SK-N-SH (cell line): ENCODE measurements around the gene PSMC3IP. TPM values are rescaled to one million over a fixed set of nuclear protein-coding genes. Genes with fewer than 3 reads are reported as not detected.

Experiments
- CTCF ChIA-PET: fragments of 300-600, 350-600 bp; formaldehyde crosslinking; extraction: SDS; loops from one replicate; lab custom pipeline; 2021; lab: Yijun Ruan, JAX
- POLR2A ChIA-PET: fragments of 350-600 bp; sonication (Branson Sonifier 250); formaldehyde crosslinking; extraction: SDS; loops from one replicate; lab custom pipeline; 2020; ENCODE audit warnings: antibody characterized with exemption, inconsistent platforms; lab: Yijun Ruan, JAX
- DNase-seq: peaks from one replicate; pipeline ENCODE4 v3.0.0; 2012
- H2AFZ ChIP-seq: fragments of 200-600 bp; sonication (generic); 2 replicates; pipeline ENCODE4 v1.8.1; 2016; ENCODE audit warnings: antibody characterized with exemption, mild to moderate bottlenecking, low read depth
- H3F3A ChIP-seq: fragments of 200-600 bp; sonication (generic); replicated peaks from 2 replicates; pipeline ENCODE3; 2016; ENCODE audit warnings: antibody characterized with exemption, mild to moderate bottlenecking; ENCODE audit not compliant: insufficient read depth
- H3K27ac ChIP-seq, 2 experiments: fragments of 200-500 bp in 1 of 2; fragments of 200-600 bp in 1 of 2; sonication (Bioruptor generic) in 1 of 2; sonication (generic), shearing (Covaris generic) in 1 of 2; 2 replicates each; pipeline versions ENCODE4 v1.5.1 to v1.6.1; 2014 to 2016; ENCODE audit warnings: low read depth in 2 of 2, inconsistent platforms in 1 of 2, low read length in 1 of 2, mild to moderate bottlenecking in 1 of 2, mixed read lengths in 1 of 2
- H3K27me3 ChIP-seq: fragments of 200-600 bp; sonication (generic), shearing (Covaris generic); 2 replicates; pipeline ENCODE4 v1.6.1; 2016; ENCODE audit warnings: mixed run types; ENCODE audit not compliant: insufficient read depth
- H3K36me3 ChIP-seq, 2 experiments: fragments of 200-500 bp in 1 of 2; fragments of 200-600 bp in 1 of 2; sonication (Bioruptor generic) in 1 of 2; sonication (generic) in 1 of 2; replicated peaks in 1 of 2; 2 replicates each; pipeline versions ENCODE3 to v1.5.1; 2014 to 2016; ENCODE audit warnings: low read length in 1 of 2, mild to moderate bottlenecking in 1 of 2; ENCODE audit not compliant: insufficient read depth in 2 of 2, control insufficient read depth in 1 of 2
- H3K4me1 ChIP-seq, 2 experiments: fragments of 200-500 bp in 1 of 2; fragments of 200-600 bp in 1 of 2; sonication (Bioruptor generic) in 1 of 2; sonication (generic), shearing (Covaris generic) in 1 of 2; 2 replicates each; pipeline versions ENCODE4 v1.5.1 to v1.6.1; 2014 to 2016; ENCODE audit warnings: low read depth in 1 of 2, low read length in 1 of 2, mixed run types in 1 of 2; ENCODE audit not compliant: insufficient read depth in 2 of 2, control insufficient read depth in 1 of 2
- H3K4me2 ChIP-seq: fragments of 200-600 bp; sonication (generic), shearing (Covaris generic); 2 replicates; pipeline ENCODE4 v1.6.1; 2017; ENCODE audit warnings: mixed run types
- H3K4me3 ChIP-seq, 2 experiments: fragments of 200-500 bp in 1 of 2; fragments of 200-600 bp in 1 of 2; sonication (Bioruptor generic) in 1 of 2; sonication (generic), shearing (Covaris generic) in 1 of 2; 2 replicates each; pipeline versions ENCODE4 v1.5.1 to v1.8.1; 2014 to 2016; ENCODE audit warnings: low read depth in 2 of 2, inconsistent platforms in 1 of 2, low read length in 1 of 2, mild to moderate bottlenecking in 1 of 2, mixed read lengths in 1 of 2, moderate library complexity in 1 of 2
- H3K79me2 ChIP-seq: fragments of 200-600 bp; sonication (generic); 2 replicates; pipeline ENCODE4 v1.8.1; 2017; ENCODE audit warnings: mild to moderate bottlenecking; ENCODE audit not compliant: insufficient read depth
- H3K9ac ChIP-seq: fragments of 200-600 bp; sonication (generic); 2 replicates; pipeline ENCODE4 v1.6.1; 2017; ENCODE audit warnings: mixed run types
- H3K9me2 ChIP-seq: fragments of 200-600 bp; sonication (generic); 2 replicates; pipeline ENCODE4 v1.6.1; 2017; ENCODE audit warnings: mixed run types
- H3K9me3 ChIP-seq: fragments of 200-600 bp; sonication (generic); 2 replicates; pipeline ENCODE4 v1.6.1; 2017; ENCODE audit warnings: mixed run types, mild to moderate bottlenecking, moderate library complexity
- H4K20me1 ChIP-seq: fragments of 200-600 bp; sonication (generic); 2 replicates; pipeline ENCODE4 v1.6.1; 2017; ENCODE audit warnings: mild to moderate bottlenecking, mixed run types; ENCODE audit not compliant: insufficient read depth
- CHD2 ChIP-seq: fragments of 150-350 bp; IDR thresholded peaks from 2 replicates; pipeline ENCODE4 v1.6.1; 2018; ENCODE audit warnings: low read length; ENCODE audit not compliant: partially characterized antibody
- EP300 ChIP-seq, 2 experiments: IDR thresholded peaks; 2 replicates each; pipeline versions ENCODE4 v1.4.0 to v1.6.1; 2012; ENCODE audit warnings: borderline replicate concordance in 1 of 2, low read depth in 1 of 2, low read length in 1 of 2
- FOSL2 ChIP-seq: IDR thresholded peaks from 2 replicates; pipeline ENCODE4 v1.4.0; 2012; ENCODE audit warnings: low read depth, mild to moderate bottlenecking, moderate library complexity, borderline replicate concordance
- FOXM1 ChIP-seq: IDR thresholded peaks from 2 replicates; pipeline ENCODE4 v1.4.0; 2012; ENCODE audit warnings: low read depth, mild to moderate bottlenecking
- GATA2 ChIP-seq: sonication (generic); formaldehyde crosslinking; IDR thresholded peaks from 2 replicates; pipeline ENCODE4 v1.5.0; 2020; ENCODE audit warnings: mild to moderate bottlenecking, missing genetic modification reagents
- IRF3 ChIP-seq: fragments of 150-350 bp; IDR thresholded peaks from 2 replicates; pipeline ENCODE4 v1.6.1; 2016; ENCODE audit warnings: mild to moderate bottlenecking, low read depth, low read length
- JUND ChIP-seq: IDR thresholded peaks from 2 replicates; pipeline ENCODE4 v1.4.0; 2012
- MAX ChIP-seq: IDR thresholded peaks from 2 replicates; pipeline ENCODE4 v1.4.0; 2012; ENCODE audit warnings: low read depth
- MXI1 ChIP-seq: IDR thresholded peaks from 2 replicates; pipeline ENCODE4 v1.6.1; 2012; ENCODE audit warnings: mild to moderate bottlenecking, low read depth, low read length, improper control_type of control experiment
- NRF1 ChIP-seq: IDR thresholded peaks from 2 replicates; pipeline ENCODE4 v1.6.1; 2012; ENCODE audit warnings: low read depth, mild to moderate bottlenecking, low read length
- PBX3 ChIP-seq: IDR thresholded peaks from 2 replicates; pipeline ENCODE4; 2012
- RAD21 ChIP-seq: IDR thresholded peaks from 2 replicates; pipeline ENCODE4 v1.6.1; 2012; ENCODE audit warnings: mild to moderate bottlenecking, low read length
- SIN3A ChIP-seq: IDR thresholded peaks from 2 replicates; pipeline ENCODE4 v1.6.1; 2012; ENCODE audit warnings: low read depth, mild to moderate bottlenecking, low read length, moderate library complexity, borderline replicate concordance
- USF2 ChIP-seq: fragments of 150-350 bp; IDR thresholded peaks from 2 replicates; pipeline ENCODE4 v1.6.1; 2017; ENCODE audit warnings: antibody characterized with exemption, low read length, low read depth, borderline replicate concordance
- ZBTB33 ChIP-seq: IDR thresholded peaks from 2 replicates; pipeline ENCODE4 v1.4.0; 2012; ENCODE audit warnings: low read depth, borderline replicate concordance
- WGBS: methylation state at CpG from one replicate; pipeline ENCODE4 v1.1.6; 2017; ENCODE audit warnings: low lambda C conversion rate; 5-methylcytosine and 5-hydroxymethylcytosine counted together
- polyA plus RNA-seq, 3 experiments: library from polyadenylated mRNA; depleted of rRNA; stranded (reverse); fragments of >200 nt; gene quantifications; 2 replicates each; pipeline ENCODE4 v1.2.3, GENCODE V29; 2012

Gene PSMC3IP
- polyA plus RNA-seq, 1 of the 3 experiments (the other 2 are of a cell fraction) = 17.3 TPM

GRCh38 chr17:42537156-42537805 is 40.2 kb downstream of the PSMC3IP start:
- ChIA-PET POLR2A (interaction anchor here (1.0 to 3.6 kb wide), 5 partner anchors 10 to 236 kb away, joined by 3 to 17 read pairs (median 3); partner anchors contain the start of genes PLEKHH3 and VPS25), CTCF (interaction anchor here (0.6 to 2.4 kb wide), 4 partner anchors 9 to 461 kb away, joined by 3 to 18 read pairs (median 4); partner anchors contain the start of gene RPL27)
- Histone ChIP-seq H3K79me2 (peaks cover 22% of the 10 kb centered on the region), H2AFZ (no peak overlapping the region), H3K36me3 (peaks cover 12% of the 10 kb centered on the region in 2 experiments), H3K4me3 (peak overlapping the region; percentile 70 to 82), H3K4me1 (peaks cover 4 to 16% of the 10 kb centered on the region in 2 experiments; a peak in 3 of 4 replicates), H3K27me3 (no peaks in the 10 kb centered on the region), H3K9me2 (no peaks in the 10 kb centered on the region), H3K9me3 (no peaks in the 10 kb centered on the region), H3K4me2 (peak overlapping the region; percentile 100), H3K9ac (peak overlapping the region; percentile 70), H4K20me1 (0 out of 2 replicates have a peak, but pooled peaks cover 4% of the 10 kb centered on the region), H3F3A (peaks cover 19% of the 10 kb centered on the region), H3K27ac (peak overlapping the region; percentile 50 to 86; a peak in 3 of 4 replicates)
- TF ChIP-seq MAX = no peak
- no peak for TF ChIP-seq JUND
- no peak for TF ChIP-seq GATA2 (CRISPR knock-in tag)
- no peak for TF ChIP-seq FOSL2
- no peak for TF ChIP-seq SIN3A
- TF ChIP-seq RAD21 = no peak
- no peak for TF ChIP-seq NRF1
- DNase-seq = no peak
- WGBS = 97% methylated on average over 21 of the region's 31 CpGs

- WGBS = 4% methylated on average over 13 of the region's 65 CpGs
- POLR2A ChIA-PET = interaction anchor here (1.0 to 3.6 kb wide), 6 partner anchors 9 to 237 kb away, joined by 3 to 17 read pairs (median 3); partner anchors contain the start of genes PLEKHH3 and VPS25
- DNase-seq = peak; percentile 92
These were observed 41.0 kb downstream of the PSMC3IP start for GRCh38 chr17:42536372-42537155.

More at GRCh38 chr17:42536372-42537155, 41.0 kb downstream of the PSMC3IP start:
- peaks cover 22% of the 10 kb centered on the region for H3K79me2 ChIP-seq
- 0 out of 2 replicates have a peak, but pooled peaks cover 4% of the 10 kb centered on the region for H4K20me1 ChIP-seq
- no peaks in the 10 kb centered on the region for H3K27me3 ChIP-seq
- CTCF ChIA-PET = interaction anchor here (0.6 to 2.4 kb wide), 6 partner anchors 10 to 462 kb away, joined by 3 to 18 read pairs (median 4); partner anchors contain the start of gene RPL27
- peak overlapping the region; percentile 100 for H3K4me2 ChIP-seq
- H3K27ac ChIP-seq = peak overlapping the region; percentile 50 to 86; a peak in 3 of 4 replicates
- peak overlapping the region; percentile 70 to 82 for H3K4me3 ChIP-seq
- H3K4me1 ChIP-seq = peaks cover 4 to 18% of the 10 kb centered on the region in 2 experiments; a peak in 3 of 4 replicates
- peaks cover 11 to 12% of the 10 kb centered on the region in 2 experiments for H3K36me3 ChIP-seq
- H3K9me2 ChIP-seq = no peaks in the 10 kb centered on the region
- no peak overlapping the region for H2AFZ ChIP-seq
- no peak for TF ChIP-seq USF2
- TF ChIP-seq FOXM1 = no peak
- 0 out of 4 replicates have a peak, but pooled peaks of 1 of the 2 experiments have one; percentile 3 for TF ChIP-seq EP300 (IDR thresholded peaks at IDR 0.05; ENCODE audit: borderline replicate concordance in 1 of 2, low read depth in 1 of 2, low read length in 1 of 2)
- peak; percentile 68; the same call in 1 of the 2 replicates for TF ChIP-seq MXI1
- TF ChIP-seq MAX = peak; percentile 62
- peak; percentile 76 for TF ChIP-seq CHD2
- TF ChIP-seq IRF3 = no peak
- TF ChIP-seq PBX3 = no peak
- TF ChIP-seq SIN3A = 0 out of 2 replicates have a peak, but pooled peaks have one; percentile 60
- TF ChIP-seq ZBTB33 = no peak
- peak overlapping the region; percentile 70 for H3K9ac ChIP-seq
- H3K9me3 ChIP-seq = no peaks in the 10 kb centered on the region
- peaks cover 22% of the 10 kb centered on the region for H3F3A ChIP-seq
